Left lung (tissue), 10 donors: Measurements from ENCODE around the gene FOXP4. TPM values are rescaled to one million over a fixed set of nuclear protein-coding genes. Genes with fewer than 3 reads are reported as not detected.

Experiments used
- ATAC-seq: fragments of 200-7000 bp; cut with Tn5 transposase; one replicate; pipeline ENCODE4 v1.9.1; 2020; ENCODE audit warnings: moderate library complexity
- DNase-seq, 4 donors: peaks; one replicate each; pipeline ENCODE4 v3.0.0-alpha.2; 2013 to 2020
- H3K27ac ChIP-seq, 2 donors: fragments of 200-600 bp; sonication (generic) in 1 of 2; one replicate each; pipeline versions ENCODE4 v1.5.0 to v1.8.0; 2020 to 2021
- H3K27me3 ChIP-seq, 2 donors: fragments of 200-600 bp; sonication (generic) in 1 of 2; one replicate each; pipeline versions ENCODE4 v1.5.0 to v1.8.0; 2020 to 2021
- H3K36me3 ChIP-seq, 2 donors: fragments of 200-600 bp; sonication (generic) in 1 of 2; one replicate each; pipeline versions ENCODE4 v1.5.0 to v1.8.0; 2020 to 2021
- H3K4me1 ChIP-seq, 2 donors: fragments of 200-600 bp; one replicate each; pipeline ENCODE4 v1.8.0; 2021
- H3K4me3 ChIP-seq, 2 donors: fragments of 200-600 bp; sonication (generic) in 1 of 2; one replicate each; pipeline versions ENCODE4 v1.5.0 to v1.8.0; 2020 to 2021; ENCODE audit warnings: mild to moderate bottlenecking in 1 of 2
- H3K9me3 ChIP-seq, 2 donors: fragments of 200-600 bp; sonication (generic) in 1 of 2; one replicate each; pipeline versions ENCODE4 v1.5.0 to v1.8.0; 2020 to 2021
- intact Hi-C, 2 donors: fragments of 100-400 bp; cut with DNase I; formaldehyde crosslinking; loops; one replicate each; pipeline versions ENCODE4 v1.11.2 to v1.14.2; 2022
- polyA plus RNA-seq, 6 donors: library from polyadenylated mRNA; unstranded; fragments of 120-200 nt; gene quantifications; one replicate each; pipeline ENCODE4 v1.2.1, GENCODE V29; 2013; ENCODE audit not compliant: insufficient read length in 6 of 6
- total RNA-seq, 2 donors: library from RNA; stranded (reverse); fragmentation: NEBNext Ultra II Directional; extraction: Animal tissue kit (Norgen Biotek cat#: 25700); gene quantifications; one replicate each; pipeline ENCODE4 v1.2.1, GENCODE V29; 2021
- TF ChIP-seq, protein P1 (sequence below), 2 donors: fragments of 200-600 bp; sonication (generic) in 1 of 2; IDR thresholded peaks; one replicate each; pipeline versions ENCODE4 v1.5.0 to v1.8.0; 2021; ENCODE audit warnings: antibody characterized with exemption in 2 of 2
- donor health status: DM: no; HTN: yes; CAD: no.
- donor health status: DM: no; HTN: no; CAD: no.

FOXP4 gene
- total and polyA plus RNA-seq, 8 donors = 26.9 to 77.9 (median 60.2) TPM

DNA sequence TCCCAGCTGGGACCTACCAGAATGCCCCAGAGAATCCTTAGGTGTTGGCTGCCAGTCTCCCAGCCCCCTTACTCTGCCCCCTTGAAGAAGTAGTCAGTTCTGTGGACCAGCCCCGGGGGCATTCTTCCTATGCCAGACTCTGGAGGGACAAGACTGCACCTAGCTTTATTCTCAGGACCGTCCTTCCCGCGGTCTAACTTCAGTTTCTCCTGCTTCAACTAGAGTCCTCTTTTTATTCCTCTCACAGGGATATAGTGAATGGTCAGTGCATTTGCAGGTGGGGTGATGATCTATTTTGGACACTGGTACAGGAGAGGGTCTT is 56.2 kb downstream of the FOXP4 start:
- peaks cover 0 to 3% of the 10 kb centered on the region in 2 donors for H3K4me1 ChIP-seq
- TF ChIP-seq, protein P1, sequence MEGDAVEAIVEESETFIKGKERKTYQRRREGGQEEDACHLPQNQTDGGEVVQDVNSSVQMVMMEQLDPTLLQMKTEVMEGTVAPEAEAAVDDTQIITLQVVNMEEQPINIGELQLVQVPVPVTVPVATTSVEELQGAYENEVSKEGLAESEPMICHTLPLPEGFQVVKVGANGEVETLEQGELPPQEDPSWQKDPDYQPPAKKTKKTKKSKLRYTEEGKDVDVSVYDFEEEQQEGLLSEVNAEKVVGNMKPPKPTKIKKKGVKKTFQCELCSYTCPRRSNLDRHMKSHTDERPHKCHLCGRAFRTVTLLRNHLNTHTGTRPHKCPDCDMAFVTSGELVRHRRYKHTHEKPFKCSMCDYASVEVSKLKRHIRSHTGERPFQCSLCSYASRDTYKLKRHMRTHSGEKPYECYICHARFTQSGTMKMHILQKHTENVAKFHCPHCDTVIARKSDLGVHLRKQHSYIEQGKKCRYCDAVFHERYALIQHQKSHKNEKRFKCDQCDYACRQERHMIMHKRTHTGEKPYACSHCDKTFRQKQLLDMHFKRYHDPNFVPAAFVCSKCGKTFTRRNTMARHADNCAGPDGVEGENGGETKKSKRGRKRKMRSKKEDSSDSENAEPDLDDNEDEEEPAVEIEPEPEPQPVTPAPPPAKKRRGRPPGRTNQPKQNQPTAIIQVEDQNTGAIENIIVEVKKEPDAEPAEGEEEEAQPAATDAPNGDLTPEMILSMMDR (IDR thresholded peaks at IDR 0.05) = no peak
- DNase-seq (no peak), ATAC-seq (no peak)
- H3K36me3 ChIP-seq = peaks cover 0 to 21% of the 10 kb centered on the region in 2 donors
- intact Hi-C loops = loop anchor here (2.0 to 5.0 kb wide), 2 partner anchors 80 kb away; no protein-coding TSS in a partner anchor
- H3K4me3 ChIP-seq = no peak overlapping the region
- no peak overlapping the region for H3K27ac ChIP-seq
- no peaks in the 10 kb centered on the region for H3K9me3 ChIP-seq
- no peaks in the 10 kb centered on the region for H3K27me3 ChIP-seq

DNA sequence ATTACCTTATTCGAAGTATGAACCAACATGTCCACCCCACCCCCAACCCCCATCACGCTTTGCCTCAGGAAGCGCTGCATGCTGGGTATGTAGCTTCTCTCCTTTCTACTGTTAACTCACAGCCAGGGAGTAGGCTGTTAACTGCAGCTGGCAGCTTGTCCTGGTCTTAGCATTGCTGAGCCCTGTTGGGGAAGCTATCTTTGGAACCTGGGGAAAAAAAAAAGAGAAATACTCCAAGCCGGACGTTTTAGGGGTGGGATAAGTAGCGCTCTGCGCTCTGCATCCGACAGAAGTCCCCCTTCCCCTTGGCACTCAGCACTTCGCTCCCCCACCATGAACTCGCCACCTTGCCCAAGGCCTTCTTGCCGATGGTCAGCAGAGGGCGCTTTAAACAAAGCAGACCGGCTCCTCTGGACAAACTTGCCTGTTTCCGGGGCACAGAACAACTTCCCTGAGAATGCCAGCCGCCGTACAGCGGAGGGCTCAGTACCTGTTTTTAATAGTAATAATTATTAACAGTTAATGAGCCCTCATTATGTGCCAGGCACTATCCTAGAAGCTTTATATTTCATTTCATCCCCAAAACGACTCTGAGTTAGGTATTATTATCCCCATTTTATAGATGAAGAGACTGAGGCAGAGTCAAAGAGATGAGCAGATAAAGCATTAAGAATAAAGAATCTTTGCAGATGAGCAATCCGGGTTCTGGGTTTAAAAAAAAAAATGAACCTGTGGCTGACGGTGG is 56.9 kb downstream of the FOXP4 start:
- intact Hi-C loops = loop anchor here (2.0 to 5.0 kb wide), 2 partner anchors 79 to 80 kb away; no protein-coding TSS in a partner anchor

DNA sequence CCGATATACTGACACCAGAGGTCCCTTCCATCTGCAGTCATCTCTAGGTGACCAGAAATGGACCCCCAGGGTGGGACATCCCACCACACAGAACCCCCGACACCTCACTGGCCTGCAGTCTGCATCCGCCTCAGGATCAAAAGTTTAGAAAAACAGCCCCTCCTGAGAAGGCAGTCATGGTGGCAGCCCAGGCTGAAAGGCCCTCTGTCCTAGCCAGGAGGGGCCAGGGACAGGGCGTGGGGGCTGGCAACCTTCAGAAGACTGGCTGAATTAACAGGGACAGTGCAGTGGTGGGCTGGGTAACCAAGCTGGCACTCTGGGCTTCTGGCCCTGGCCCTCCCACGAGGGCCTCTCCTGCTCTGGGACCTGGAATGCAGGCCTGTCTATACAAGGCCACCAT is 57.8 kb downstream of the FOXP4 start:
- Histone ChIP-seq H3K4me1 (peaks cover 0 to 3% of the 10 kb centered on the region in 2 donors), H3K27me3 (no peaks in the 10 kb centered on the region), H3K9me3 (no peaks in the 10 kb centered on the region), H3K4me3 (no peak overlapping the region), H3K27ac (no peak overlapping the region), H3K36me3 (peaks cover 0 to 11% of the 10 kb centered on the region in 2 donors)
- ATAC-seq (no peak), DNase-seq (no peak)
- TF ChIP-seq, protein P1 (IDR thresholded peaks at IDR 0.05) = no peak
- intact Hi-C loops = loop anchor here in 1 of 2 donors (5.0 kb wide), 1 partner anchor 78 kb away; no protein-coding TSS in a partner anchor

More for the DNA sequence above, 56.9 kb downstream of the FOXP4 start:
- Histone ChIP-seq H3K27me3 (no peaks in the 10 kb centered on the region), H3K27ac (no peak overlapping the region), H3K36me3 (peaks cover 0 to 17% of the 10 kb centered on the region in 2 donors), H3K9me3 (no peaks in the 10 kb centered on the region), H3K4me3 (no peak overlapping the region), H3K4me1 (peaks cover 0 to 3% of the 10 kb centered on the region in 2 donors)
- TF ChIP-seq, protein P1 (IDR thresholded peaks at IDR 0.05) = peak; percentile 89 to 90
- DNase-seq (peak in 3 of 4 donors; percentile 80 to 92 (median 85)), ATAC-seq (peak; percentile 91)

DNA sequence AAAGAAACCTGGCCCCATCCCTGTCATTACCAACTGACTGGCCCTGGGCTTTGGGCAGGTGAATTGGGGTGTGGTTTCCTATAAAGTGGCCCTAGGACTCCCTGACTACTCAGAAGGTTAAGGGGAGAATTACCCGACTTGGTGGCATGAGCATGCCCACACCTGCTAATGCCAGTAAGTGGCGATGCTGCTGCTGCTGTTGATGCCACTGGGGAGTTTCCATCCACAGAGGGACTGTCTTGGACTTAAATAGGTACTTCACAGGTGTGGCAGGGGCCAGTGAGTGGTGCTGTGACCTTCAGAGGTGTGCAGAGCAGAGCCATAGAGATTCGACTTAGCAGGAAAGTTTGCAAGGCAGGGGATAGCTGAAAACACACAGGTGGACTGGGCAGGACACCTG is 59.5 kb downstream of the FOXP4 start:
- TF ChIP-seq, protein P1 (IDR thresholded peaks at IDR 0.05) = no peak
- DNase-seq = no peak
- H3K4me1 ChIP-seq = peaks cover 0 to 3% of the 10 kb centered on the region in 2 donors
- intact Hi-C loops = no loop called here
- ATAC-seq = no peak
- H3K4me3 ChIP-seq = no peak overlapping the region
- no peaks in the 10 kb centered on the region for H3K36me3 ChIP-seq
- H3K9me3 ChIP-seq = no peaks in the 10 kb centered on the region
- H3K27me3 ChIP-seq = no peaks in the 10 kb centered on the region
- H3K27ac ChIP-seq = no peak overlapping the region

DNA sequence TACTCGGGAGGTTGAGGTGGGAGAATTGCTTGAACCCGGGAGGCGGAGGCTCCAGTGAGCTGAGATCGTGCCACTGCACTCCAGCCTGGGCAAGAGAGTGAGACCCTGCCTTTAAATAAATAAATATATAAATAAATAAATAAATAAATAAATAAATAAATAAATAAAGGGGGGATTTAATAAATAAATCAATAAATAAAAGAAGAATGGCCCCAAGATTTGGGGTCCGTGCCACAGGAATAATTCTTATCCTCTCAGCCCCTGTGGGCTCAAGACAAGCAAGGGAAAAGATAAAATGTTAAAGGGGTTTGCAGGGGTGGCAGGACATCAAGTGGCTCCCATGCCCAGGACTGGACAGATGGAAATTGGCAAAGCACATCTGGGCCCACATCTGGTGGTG is 60.9 kb downstream of the FOXP4 start:
- Histone ChIP-seq H3K9me3 (no peaks in the 10 kb centered on the region), H3K4me1 (peaks cover 0 to 3% of the 10 kb centered on the region in 2 donors), H3K27me3 (no peaks in the 10 kb centered on the region), H3K36me3 (no peaks in the 10 kb centered on the region), H3K27ac (no peak overlapping the region), H3K4me3 (no peak overlapping the region)
- ATAC-seq (no peak), DNase-seq (no peak)
- intact Hi-C loops = no loop called here
- TF ChIP-seq, protein P1 (IDR thresholded peaks at IDR 0.05) = no peak
